ENCODE results near the gene WDR62. TPM values are rescaled to one million over a fixed set of nuclear protein-coding genes. Genes with fewer than 3 reads are reported as not detected.

WDR62 gene
- total RNA-seq, 2 experiments from 2014 or later: 44.5 to 60.2 TPM

GRCh38 chr19:36120092-36120983, 65.6 kb downstream of the WDR62 start:
- ChIA-PET CTCF (ENCODE audit: unreplicated experiment) (no interaction called here), POLR2A (no interaction called here)
- no peak for TF ChIP-seq EZH2phosphoT487 (IDR thresholded peaks at IDR 0.05; ENCODE audit: borderline replicate concordance, low read depth, low read length)
- no peak for TF ChIP-seq CTCF (conservative IDR thresholded peaks at IDR 0.05; ENCODE audit: low read length)
- Histone ChIP-seq H3K9me2 (ENCODE audit: insufficient read depth, low read length) (no peaks in the 10 kb centered on the region), H3K4me3 (ENCODE audit: low read depth, low read length, poor library complexity, severe bottlenecking) (no peak overlapping the region), H3K4me1 (ENCODE audit: insufficient read depth, low read length, poor library complexity, severe bottlenecking) (peaks cover 9% of the 10 kb centered on the region), H3K27ac (ENCODE audit: low read depth, low read length, poor library complexity, severe bottlenecking) (no peak overlapping the region), H3K79me2 (ENCODE audit: insufficient read depth, low read depth, low read length) (peaks cover 5% of the 10 kb centered on the region; the same call in 1 of the 2 replicates), H3K9me3 (ENCODE audit: low read length) (no peaks in the 10 kb centered on the region), H3K4me2 (ENCODE audit: low read length) (no peak overlapping the region), H3K36me3 (ENCODE audit: insufficient read depth, low read length) (peaks cover 45% of the 10 kb centered on the region), H2AFZ (ENCODE audit: low read length) (no peak overlapping the region), H4K20me1 (ENCODE audit: insufficient read depth, low read length) (no peaks in the 10 kb centered on the region)
- intact Hi-C loops (cut with micrococcal nuclease; ENCODE audit: unreplicated experiment): loop anchor here (10.0 kb wide), 1 partner anchor 374 kb away; no protein-coding TSS in a partner anchor
- BruUV-seq (replicated peaks): no TSS peak
- DNase-seq (ENCODE audit: low spot score): no peak

- TF ChIP-seq EZH2phosphoT487 (IDR thresholded peaks at IDR 0.05; ENCODE audit: borderline replicate concordance, low read depth, low read length): no peak
- no peak for TF ChIP-seq CTCF (conservative IDR thresholded peaks at IDR 0.05; ENCODE audit: low read length)
- Histone ChIP-seq H3K4me1 (ENCODE audit: insufficient read depth, low read length, poor library complexity, severe bottlenecking) (peaks cover 9% of the 10 kb centered on the region), H3K27ac (ENCODE audit: low read depth, low read length, poor library complexity, severe bottlenecking) (no peak overlapping the region), H3K36me3 (ENCODE audit: insufficient read depth, low read length) (peaks cover 51% of the 10 kb centered on the region), H3K9me3 (ENCODE audit: low read length) (no peaks in the 10 kb centered on the region), H3K4me2 (ENCODE audit: low read length) (no peak overlapping the region), H4K20me1 (ENCODE audit: insufficient read depth, low read length) (no peaks in the 10 kb centered on the region), H3K4me3 (ENCODE audit: low read depth, low read length, poor library complexity, severe bottlenecking) (no peak overlapping the region), H3K9me2 (ENCODE audit: insufficient read depth, low read length) (no peaks in the 10 kb centered on the region), H2AFZ (ENCODE audit: low read length) (no peak overlapping the region), H3K79me2 (ENCODE audit: insufficient read depth, low read depth, low read length) (peaks cover 4% of the 10 kb centered on the region; the same call in 1 of the 2 replicates)
- no TSS peak for BruUV-seq (replicated peaks)
- CTCF ChIA-PET (ENCODE audit: unreplicated experiment): no interaction called here
- no peak for DNase-seq (ENCODE audit: low spot score)
- intact Hi-C loops (cut with micrococcal nuclease; ENCODE audit: unreplicated experiment): loop anchor here (10.0 kb wide), 1 partner anchor 374 kb away; no protein-coding TSS in a partner anchor
- POLR2A ChIA-PET: no interaction called here
These were observed 66.3 kb downstream of the WDR62 start for GRCh38 chr19:36120984-36121358.

Measured in OCI-LY7 (cell line).